ENCODE data around the gene KCTD13. TPM values are rescaled to one million over a fixed set of nuclear protein-coding genes. Genes with fewer than 3 reads are reported as not detected.

The KCTD13 gene
- total RNA-seq, 4 donors from 2014 or later = 14.4 to 25.7 (median 18.8) TPM

- Histone ChIP-seq H3K4me3 (no peak overlapping the region), H3K9me3 (no peaks in the 10 kb centered on the region), H3K36me3 (peaks cover 18 to 57% (median 47%) of the 10 kb centered on the region in 4 donors), H3K4me1 (peaks cover 19 to 35% (median 23%) of the 10 kb centered on the region in 4 donors), H3K27ac (replicated peaks in 1 of 4) (no peak overlapping the region), H3K27me3 (no peaks in the 10 kb centered on the region)
- WGBS = 94% methylated on average over 2 of the region's 2 CpGs
- TF ChIP-seq POLR2AphosphoS5 (IDR thresholded peaks at IDR 0.05) (no peak), CTCF (IDR thresholded peaks at IDR 0.05) (no peak), POLR2A (IDR thresholded peaks at IDR 0.05; ENCODE audit: low read depth) (no peak), EP300 (IDR thresholded peaks at IDR 0.05) (no peak)
- intact Hi-C loops (cut with DNase I) = no loop called here
- DNase-seq (ENCODE audit: extremely low spot score) = no peak
These were observed 3.7 kb downstream of the KCTD13 start for GRCh38 chr16:29922326-29922725.

GRCh38 chr16:29921034-29921385 is 5.0 kb downstream of the KCTD13 start:
- H3K4me3 ChIP-seq = no peak overlapping the region
- H3K27ac ChIP-seq (replicated peaks in 1 of 4) = no peak overlapping the region
- no peak for TF ChIP-seq CTCF (IDR thresholded peaks at IDR 0.05)
- TF ChIP-seq POLR2AphosphoS5 (IDR thresholded peaks at IDR 0.05) = no peak
- TF ChIP-seq POLR2A (IDR thresholded peaks at IDR 0.05; ENCODE audit: low read depth) = no peak
- TF ChIP-seq EP300 (IDR thresholded peaks at IDR 0.05) = no peak
- DNase-seq (ENCODE audit: extremely low spot score) = no peak
- no peaks in the 10 kb centered on the region for H3K27me3 ChIP-seq
- peaks cover 12 to 27% (median 15%) of the 10 kb centered on the region in 4 donors for H3K4me1 ChIP-seq
- H3K36me3 ChIP-seq = peaks cover 18 to 68% (median 51%) of the 10 kb centered on the region in 4 donors
- 77% methylated on average over 3 of the region's 3 CpGs for WGBS
- H3K9me3 ChIP-seq = no peaks in the 10 kb centered on the region
- intact Hi-C loops (cut with DNase I) = no loop called here

GRCh38 chr16:29920288-29921033 is 5.6 kb downstream of the KCTD13 start:
- no peak for DNase-seq (ENCODE audit: extremely low spot score)
- no peak overlapping the region for H3K4me3 ChIP-seq
- WGBS = 81% methylated on average over 6 of the region's 6 CpGs
- intact Hi-C loops (cut with DNase I) = no loop called here
- H3K9me3 ChIP-seq = no peaks in the 10 kb centered on the region
- no peak for TF ChIP-seq POLR2A (IDR thresholded peaks at IDR 0.05; ENCODE audit: low read depth)
- TF ChIP-seq POLR2AphosphoS5 (IDR thresholded peaks at IDR 0.05) = no peak
- TF ChIP-seq CTCF (IDR thresholded peaks at IDR 0.05) = no peak
- peaks cover 18 to 68% (median 51%) of the 10 kb centered on the region in 4 donors for H3K36me3 ChIP-seq
- peaks cover 12 to 24% (median 14%) of the 10 kb centered on the region in 4 donors for H3K4me1 ChIP-seq
- no peaks in the 10 kb centered on the region for H3K27me3 ChIP-seq
- H3K27ac ChIP-seq (replicated peaks in 1 of 4) = no peak overlapping the region

- Histone ChIP-seq H3K4me3 (no peak overlapping the region), H3K9me3 (no peaks in the 10 kb centered on the region), H3K36me3 (peaks cover 10 to 75% (median 49%) of the 10 kb centered on the region in 4 donors), H3K4me1 (no peaks in the 10 kb centered on the region), H3K27ac (replicated peaks in 1 of 4) (no peak overlapping the region), H3K27me3 (no peaks in the 10 kb centered on the region)
- TF ChIP-seq POLR2AphosphoS5 (IDR thresholded peaks at IDR 0.05) (no peak), POLR2A (IDR thresholded peaks at IDR 0.05; ENCODE audit: low read depth) (no peak), CTCF (IDR thresholded peaks at IDR 0.05) (no peak), EP300 (IDR thresholded peaks at IDR 0.05) (no peak)
- intact Hi-C loops (cut with DNase I) = no loop called here
- 96% methylated on average over 1 of the region's 1 CpG for WGBS
- DNase-seq (ENCODE audit: extremely low spot score) = no peak
These were observed 9.0 kb downstream of the KCTD13 start for GRCh38 chr16:29916979-29917378.
